Measurements from ENCODE around the gene ARHGAP26. TPM values are rescaled to one million over a fixed set of nuclear protein-coding genes. Genes with fewer than 3 reads are reported as not detected.

The ARHGAP26 gene
- total RNA-seq, 1 experiment from 2014 or later = 54.3 TPM

- DNase-seq (ENCODE audit: unreplicated experiment) = no peak
These were observed 507.4 kb downstream of the ARHGAP26 start for GRCh38 chr5:143277536-143277935.

More at GRCh38 chr5:143277536-143277935, 507.4 kb downstream of the ARHGAP26 start:
- Mint-ChIP-seq H3K36me3 (ENCODE audit: insufficient read depth, unreplicated experiment) (peaks cover 72% of the 10 kb centered on the region), H3K27me3 (ENCODE audit: insufficient read depth, unreplicated experiment) (no peaks in the 10 kb centered on the region), H3K4me3 (ENCODE audit: unreplicated experiment) (no peak overlapping the region), H3K4me1 (ENCODE audit: insufficient read depth, unreplicated experiment) (peaks cover 4% of the 10 kb centered on the region), H3K9me3 (ENCODE audit: unreplicated experiment) (no peaks in the 10 kb centered on the region), H3K27ac (ENCODE audit: low read depth, unreplicated experiment) (no peak overlapping the region)
- ChIA-PET POLR2A (interaction anchor here (1.0 to 1.9 kb wide), 2 partner anchors 54 to 135 kb away, joined by 3 to 5 read pairs; no protein-coding TSS in a partner anchor), CTCF (interaction anchor here (0.6 to 0.7 kb wide), 2 partner anchors 261 to 1594 kb away, joined by 3 read pairs; no protein-coding TSS in a partner anchor)
- intact Hi-C loops (cut with micrococcal nuclease) = no loop called here
- no peak for TF ChIP-seq CTCF (IDR thresholded peaks at IDR 0.05; ENCODE audit: unreplicated experiment)
- BruUV-seq (replicated peaks) = no TSS peak

Other genes with a start within 250 kb of the ARHGAP26 start
- 0.34 and 0.65 TPM in 2 replicates for gene FGF1, start 84.3 kb upstream of the ARHGAP26 start, total RNA-seq (2022)

Data from MCF 10A (cell line).